ENCODE data around the gene ZFP92.
"Not testable (repeated sequence)": the region's sequence is repeated elsewhere in the genome, so short reads cannot be mapped to it uniquely, and the experiment has no call there.

Gene ZFP92

GRCh38 chrX:153398275-153398960 lies 12.9 kb upstream of the ZFP92 start:
- no peaks in the 10 kb centered on the region for H3K36me3 ChIP-seq (ENCODE audit: control insufficient read depth in 2 of 2, insufficient read depth in 2 of 2, low read length in 2 of 2)
- H3K9ac ChIP-seq (ENCODE audit: low read length in 2 of 2) = no peak overlapping the region
- H3K9me3 ChIP-seq (ENCODE audit: control insufficient read depth in 2 of 2, low read length in 2 of 2) = no peaks in the 10 kb centered on the region
- peaks cover 0 to 11% of the 10 kb centered on the region in 2 donors for H3K27me3 ChIP-seq (ENCODE audit: control insufficient read depth in 1 of 2, insufficient read depth in 2 of 2, low read length in 2 of 2)
- no peak overlapping the region for H3K27ac ChIP-seq (ENCODE audit: low read length)
- no peak overlapping the region for H3K4me3 ChIP-seq (ENCODE audit: low read length in 2 of 2)
- no peaks in the 10 kb centered on the region for H3K4me1 ChIP-seq (ENCODE audit: control insufficient read depth, insufficient read depth, low read length)

- Histone ChIP-seq H3K9me3 (ENCODE audit: control insufficient read depth in 2 of 2, low read length in 2 of 2) (no peaks in the 10 kb centered on the region), H3K36me3 (ENCODE audit: control insufficient read depth in 2 of 2, insufficient read depth in 2 of 2, low read length in 2 of 2) (no peaks in the 10 kb centered on the region), H3K4me3 (ENCODE audit: low read length in 2 of 2) (no peak overlapping the region), H3K4me1 (ENCODE audit: control insufficient read depth, insufficient read depth, low read length) (no peaks in the 10 kb centered on the region), H3K27ac (ENCODE audit: low read length) (no peak overlapping the region), H3K9ac (ENCODE audit: low read length in 2 of 2) (no peak overlapping the region), H3K27me3 (ENCODE audit: control insufficient read depth in 1 of 2, insufficient read depth in 2 of 2, low read length in 2 of 2) (peaks cover 0 to 11% of the 10 kb centered on the region in 2 donors)
Measured at GRCh38 chrX:153400146-153401132, 10.8 kb upstream of the ZFP92 start.

GRCh38 chrX:153401133-153401764 lies 10.0 kb upstream of the ZFP92 start, which contains the start of gene PNMA6E:
Gene PNMA6E (minus strand): TSS chrX:153401350. CDS start chrX:153398849, 2,501 bp downstream.
- Histone ChIP-seq H3K27me3 (ENCODE audit: control insufficient read depth in 1 of 2, insufficient read depth in 2 of 2, low read length in 2 of 2) (peaks cover 0 to 8% of the 10 kb centered on the region in 2 donors), H3K4me3 (ENCODE audit: low read length in 2 of 2) (no peak within 1 kb of the TSS), H3K4me1 (ENCODE audit: control insufficient read depth, insufficient read depth, low read length) (no peaks in the 10 kb centered on the region), H3K27ac (ENCODE audit: low read length) (no peak within 1 kb of the TSS), H3K9me3 (ENCODE audit: control insufficient read depth in 2 of 2, low read length in 2 of 2) (no peaks in the 10 kb centered on the region), H3K9ac (ENCODE audit: low read length in 2 of 2) (no peak within 1 kb of the TSS), H3K36me3 (ENCODE audit: control insufficient read depth in 2 of 2, insufficient read depth in 2 of 2, low read length in 2 of 2) (no peaks in the 10 kb centered on the region)

GRCh38 chrX:153404333-153404732 lies 6.9 kb upstream of the ZFP92 start:
- H3K36me3 ChIP-seq (ENCODE audit: control insufficient read depth in 2 of 2, insufficient read depth in 2 of 2, low read length in 2 of 2); H3K9ac ChIP-seq (ENCODE audit: low read length in 2 of 2); H3K27me3 ChIP-seq (ENCODE audit: control insufficient read depth in 1 of 2, insufficient read depth in 2 of 2, low read length in 2 of 2); H3K9me3 ChIP-seq (ENCODE audit: control insufficient read depth in 2 of 2, low read length in 2 of 2); H3K4me3 ChIP-seq (ENCODE audit: low read length in 2 of 2); H3K27ac ChIP-seq (ENCODE audit: low read length); H3K4me1 ChIP-seq (ENCODE audit: control insufficient read depth, insufficient read depth, low read length): not testable (repeated sequence)

- Histone ChIP-seq H3K9me3 (ENCODE audit: control insufficient read depth in 2 of 2, low read length in 2 of 2) (no peaks in the 10 kb centered on the region), H3K36me3 (ENCODE audit: control insufficient read depth in 2 of 2, insufficient read depth in 2 of 2, low read length in 2 of 2) (no peaks in the 10 kb centered on the region), H3K27me3 (ENCODE audit: control insufficient read depth in 1 of 2, insufficient read depth in 2 of 2, low read length in 2 of 2) (peaks cover 0 to 4% of the 10 kb centered on the region in 2 donors), H3K27ac (ENCODE audit: low read length) (no peak overlapping the region), H3K4me3 (ENCODE audit: low read length in 2 of 2) (no peak overlapping the region), H3K4me1 (ENCODE audit: control insufficient read depth, insufficient read depth, low read length) (no peaks in the 10 kb centered on the region), H3K9ac (ENCODE audit: low read length in 2 of 2) (no peak overlapping the region)
Measured at GRCh38 chrX:153405426-153405825, 5.8 kb upstream of the ZFP92 start.

GRCh38 chrX:153406011-153406410 lies 5.3 kb upstream of the ZFP92 start:
- no peaks in the 10 kb centered on the region for H3K9me3 ChIP-seq (ENCODE audit: control insufficient read depth in 2 of 2, low read length in 2 of 2)
- H3K27me3 ChIP-seq (ENCODE audit: control insufficient read depth in 1 of 2, insufficient read depth in 2 of 2, low read length in 2 of 2) = peaks cover 0 to 4% of the 10 kb centered on the region in 2 donors
- H3K4me3 ChIP-seq (ENCODE audit: low read length in 2 of 2) = no peak overlapping the region
- H3K36me3 ChIP-seq (ENCODE audit: control insufficient read depth in 2 of 2, insufficient read depth in 2 of 2, low read length in 2 of 2) = no peaks in the 10 kb centered on the region
- H3K9ac ChIP-seq (ENCODE audit: low read length in 2 of 2) = no peak overlapping the region
- H3K27ac ChIP-seq (ENCODE audit: low read length) = no peak overlapping the region
- no peaks in the 10 kb centered on the region for H3K4me1 ChIP-seq (ENCODE audit: control insufficient read depth, insufficient read depth, low read length)

- H3K4me3 ChIP-seq (ENCODE audit: low read length in 2 of 2) = no peak overlapping the region
- H3K36me3 ChIP-seq (ENCODE audit: control insufficient read depth in 2 of 2, insufficient read depth in 2 of 2, low read length in 2 of 2) = no peaks in the 10 kb centered on the region
- no peak overlapping the region for H3K9ac ChIP-seq (ENCODE audit: low read length in 2 of 2)
- H3K4me1 ChIP-seq (ENCODE audit: control insufficient read depth, insufficient read depth, low read length) = peaks cover 2% of the 10 kb centered on the region
- no peaks in the 10 kb centered on the region for H3K9me3 ChIP-seq (ENCODE audit: control insufficient read depth in 2 of 2, low read length in 2 of 2)
- H3K27ac ChIP-seq (ENCODE audit: low read length) = no peak overlapping the region
- peaks cover 0 to 4% of the 10 kb centered on the region in 2 donors for H3K27me3 ChIP-seq (ENCODE audit: control insufficient read depth in 1 of 2, insufficient read depth in 2 of 2, low read length in 2 of 2)
Measured at GRCh38 chrX:153406903-153407302, 4.4 kb upstream of the ZFP92 start.

GRCh38 chrX:153407736-153408135 lies 3.5 kb upstream of the ZFP92 start:
- H3K9me3 ChIP-seq (ENCODE audit: control insufficient read depth in 2 of 2, low read length in 2 of 2) = no peaks in the 10 kb centered on the region

GRCh38 chrX:153408221-153408721 lies 3.0 kb upstream of the ZFP92 start:
- Histone ChIP-seq H3K4me1 (ENCODE audit: control insufficient read depth, insufficient read depth, low read length) (peaks cover 6% of the 10 kb centered on the region), H3K36me3 (ENCODE audit: control insufficient read depth in 2 of 2, insufficient read depth in 2 of 2, low read length in 2 of 2) (no peaks in the 10 kb centered on the region)

More at GRCh38 chrX:153407736-153408135, 3.5 kb upstream of the ZFP92 start:
- Histone ChIP-seq H3K4me3 (ENCODE audit: low read length in 2 of 2) (no peak overlapping the region), H3K9ac (ENCODE audit: low read length in 2 of 2) (no peak overlapping the region), H3K27me3 (ENCODE audit: control insufficient read depth in 1 of 2, insufficient read depth in 2 of 2, low read length in 2 of 2) (peaks cover 0 to 4% of the 10 kb centered on the region in 2 donors), H3K4me1 (ENCODE audit: control insufficient read depth, insufficient read depth, low read length) (peaks cover 6% of the 10 kb centered on the region), H3K27ac (ENCODE audit: low read length) (no peak overlapping the region), H3K36me3 (ENCODE audit: control insufficient read depth in 2 of 2, insufficient read depth in 2 of 2, low read length in 2 of 2) (no peaks in the 10 kb centered on the region)

GRCh38 chrX:153408871-153409351 lies 2.4 kb upstream of the ZFP92 start:
- peaks cover 0 to 5% of the 10 kb centered on the region in 2 donors for H3K27me3 ChIP-seq (ENCODE audit: control insufficient read depth in 1 of 2, insufficient read depth in 2 of 2, low read length in 2 of 2)
- no peaks in the 10 kb centered on the region for H3K9me3 ChIP-seq (ENCODE audit: control insufficient read depth in 2 of 2, low read length in 2 of 2)
- no peak overlapping the region for H3K27ac ChIP-seq (ENCODE audit: low read length)
- no peak overlapping the region for H3K9ac ChIP-seq (ENCODE audit: low read length in 2 of 2)
- no peak overlapping the region for H3K4me3 ChIP-seq (ENCODE audit: low read length in 2 of 2)
- H3K4me1 ChIP-seq (ENCODE audit: control insufficient read depth, insufficient read depth, low read length) = peaks cover 10% of the 10 kb centered on the region
- no peaks in the 10 kb centered on the region for H3K36me3 ChIP-seq (ENCODE audit: control insufficient read depth in 2 of 2, insufficient read depth in 2 of 2, low read length in 2 of 2)

More at GRCh38 chrX:153408221-153408721, 3.0 kb upstream of the ZFP92 start:
- H3K27ac ChIP-seq (ENCODE audit: low read length) = no peak overlapping the region
- H3K27me3 ChIP-seq (ENCODE audit: control insufficient read depth in 1 of 2, insufficient read depth in 2 of 2, low read length in 2 of 2) = peaks cover 0 to 4% of the 10 kb centered on the region in 2 donors
- H3K4me3 ChIP-seq (ENCODE audit: low read length in 2 of 2) = no peak overlapping the region
- H3K9me3 ChIP-seq (ENCODE audit: control insufficient read depth in 2 of 2, low read length in 2 of 2) = no peaks in the 10 kb centered on the region
- no peak overlapping the region for H3K9ac ChIP-seq (ENCODE audit: low read length in 2 of 2)

Data from stomach smooth muscle (tissue), 2 donors.